HepG2 (cell line): ENCODE measurements around the gene ENGASE. TPM values are rescaled to one million over a fixed set of nuclear protein-coding genes. Genes with fewer than 3 reads are reported as not detected.

ENCODE experiments used
- ATAC-seq: fragments of 200-7000 bp; cut with Tn5 transposase; 3 replicates; pipeline ENCODE4 v1.9.1; 2020; ENCODE audit warnings: mild to moderate bottlenecking, moderate library complexity
- BruUV-seq: library from RNA; stranded (reverse); fragments of 400-500 nt; replicated peaks from 2 replicates; lab custom pipeline; 2021; lab: Mats Ljungman, UMichigan
- CTCF ChIA-PET: fragments of 300-600 bp; formaldehyde crosslinking; extraction: SDS; loops from one replicate; lab custom pipeline; 2021; ENCODE audit warnings: low total read pairs, inconsistent platforms, low intra/inter-chr PET ratio; lab: Yijun Ruan, JAX
- POLR2A ChIA-PET: fragments of 350-600 bp; sonication (Branson Sonifier 250); formaldehyde crosslinking; loops from one replicate; lab custom pipeline; 2020; ENCODE audit warnings: antibody characterized with exemption, inconsistent platforms; lab: Yijun Ruan, JAX
- DNase-seq: peaks from one replicate; pipeline ENCODE4 v3.0.0-alpha.2; 2015; ENCODE audit warnings: low spot score
- FAIRE-seq: peaks from 3 replicates; lab custom pipeline; 2011; peaks lifted over from hg19 to GRCh38; lab: Jason Lieb, UNC
- H2AFZ ChIP-seq: one replicate; pipeline ENCODE4 v1.6.1; 2011; ENCODE audit warnings: low read length, inconsistent platforms
- H3K27ac ChIP-seq: fragments of 300-600 bp; 3 replicates; pipeline ENCODE4 v1.8.0; 2011; ENCODE audit warnings: mixed run types, mild to moderate bottlenecking, mixed read lengths, low read length, inconsistent platforms; ENCODE audit not compliant: insufficient read depth; ENCODE audit errors: extremely low read length
- H3K27me3 ChIP-seq, 2 experiments: fragments of 200-600 bp in 1 of 2; 2 replicates in 1 of 2; 3 replicates in 1 of 2; pipeline versions ENCODE4 v1.6.0 to v1.8.0; 2011; ENCODE audit warnings: low read length in 2 of 2, mild to moderate bottlenecking in 2 of 2, moderate library complexity in 2 of 2, inconsistent platforms in 1 of 2; ENCODE audit not compliant: insufficient read depth in 2 of 2, control insufficient read depth in 1 of 2
- H3K36me3 ChIP-seq, 2 experiments: fragments of 200-600 bp in 1 of 2; replicated peaks in 1 of 2; 2 replicates in 1 of 2; 3 replicates in 1 of 2; pipeline versions ENCODE4 v1.5.1 to v1.8.0; 2011; ENCODE audit warnings: low read length in 2 of 2, inconsistent platforms in 1 of 2; ENCODE audit not compliant: insufficient read depth in 2 of 2, control insufficient read depth in 1 of 2
- H3K4me1 ChIP-seq: 2 replicates; pipeline ENCODE4 v1.5.1; 2012; ENCODE audit warnings: low read length, inconsistent platforms; ENCODE audit not compliant: insufficient read depth
- H3K4me2 ChIP-seq: 2 replicates; pipeline ENCODE4 v1.6.0; 2011; ENCODE audit warnings: low read depth, low read length, inconsistent platforms
- H3K4me3 ChIP-seq, 3 experiments: fragments of 200-600 bp in 1 of 3; sonication (generic), shearing (Covaris generic) in 1 of 3; replicated peaks in 1 of 3; 2 replicates each; pipeline ENCODE4 v1.5.1; 2011 to 2016; ENCODE audit warnings: low read length in 3 of 3, inconsistent platforms in 2 of 3, low read depth in 2 of 3, mild to moderate bottlenecking in 2 of 3, control low read depth in 1 of 3, mixed read lengths in 1 of 3; ENCODE audit not compliant: insufficient read depth in 1 of 3
- H3K79me2 ChIP-seq: one replicate; pipeline ENCODE4 v1.6.1; 2011; ENCODE audit warnings: low read length, inconsistent platforms; ENCODE audit not compliant: insufficient read depth
- H3K9ac ChIP-seq: 2 replicates; pipeline ENCODE4 v1.6.0; 2011; ENCODE audit warnings: mild to moderate bottlenecking, low read depth, low read length, inconsistent platforms; ENCODE audit not compliant: insufficient read depth
- H3K9me3 ChIP-seq: 2 replicates; pipeline ENCODE4 v1.5.1; 2012; ENCODE audit warnings: mild to moderate bottlenecking, low read length
- H4K20me1 ChIP-seq: 2 replicates; pipeline ENCODE4 v1.6.0; 2011; ENCODE audit warnings: inconsistent platforms, mild to moderate bottlenecking, low read length, moderate library complexity; ENCODE audit not compliant: insufficient read depth
- CENPX ChIP-seq: sonication (generic); formaldehyde crosslinking; IDR thresholded peaks from 2 replicates; pipeline ENCODE4 v1.9.0; 2021; ENCODE audit warnings: mild to moderate bottlenecking, missing genetic modification reagents, moderate library complexity
- EHMT2 ChIP-seq: fragments of 200-600 bp; sonication (generic); IDR thresholded peaks from 2 replicates; pipeline ENCODE4 v1.7.0; 2017; ENCODE audit warnings: antibody characterized with exemption, low read depth, low read length, borderline replicate concordance
- GATAD2A ChIP-seq: IDR thresholded peaks from 2 replicates; pipeline ENCODE4 v1.6.1; 2016
- HOXA5 ChIP-seq: sonication (generic); formaldehyde crosslinking; IDR thresholded peaks from 2 replicates; pipeline ENCODE4 v1.4.0; 2020; ENCODE audit warnings: missing genetic modification reagents
- NFIB ChIP-seq: sonication (generic); formaldehyde crosslinking; IDR thresholded peaks from 2 replicates; pipeline ENCODE4 v1.9.0; 2021; ENCODE audit warnings: missing genetic modification reagents, mild to moderate bottlenecking, borderline replicate concordance
- ZFP90 ChIP-seq: sonication (generic); formaldehyde crosslinking; IDR thresholded peaks from 2 replicates; pipeline ENCODE4 v1.8.0; 2022; ENCODE audit warnings: missing genetic modification reagents, mild to moderate bottlenecking, inconsistent platforms, borderline replicate concordance
- ZNF253 ChIP-seq: sonication (generic); formaldehyde crosslinking; IDR thresholded peaks from 2 replicates; pipeline ENCODE4 v1.8.0; 2022; ENCODE audit warnings: mild to moderate bottlenecking, missing genetic modification reagents, borderline replicate concordance
- ZNF441 ChIP-seq: sonication (generic); formaldehyde crosslinking; IDR thresholded peaks from 2 replicates; pipeline ENCODE4 v1.7.0; 2021; ENCODE audit warnings: missing genetic modification reagents, borderline replicate concordance
- ZNF556 ChIP-seq: sonication (generic); formaldehyde crosslinking; IDR thresholded peaks from 2 replicates; pipeline ENCODE4 v1.4.0; 2020; ENCODE audit warnings: mild to moderate bottlenecking, missing genetic modification reagents, borderline replicate concordance
- ZNF577 ChIP-seq: sonication (generic); formaldehyde crosslinking; IDR thresholded peaks from 2 replicates; pipeline ENCODE4 v1.4.0; 2020; ENCODE audit warnings: mild to moderate bottlenecking, low read depth, missing genetic modification reagents, borderline replicate concordance
- ZNF691 ChIP-seq: sonication (generic); formaldehyde crosslinking; IDR thresholded peaks from 2 replicates; pipeline ENCODE4 v1.4.0; 2020; ENCODE audit warnings: missing genetic modification reagents, low read depth, mild to moderate bottlenecking, borderline replicate concordance
- ZNF891 ChIP-seq: sonication (generic); formaldehyde crosslinking; IDR thresholded peaks from 2 replicates; pipeline ENCODE4 v1.5.0; 2020; ENCODE audit warnings: mild to moderate bottlenecking, missing genetic modification reagents
- WGBS: methylation state at CpG from one replicate; pipeline ENCODE4 v1.1.6; 2017; ENCODE audit warnings: low lambda C conversion rate; 5-methylcytosine and 5-hydroxymethylcytosine counted together
- in situ Hi-C: cut with HindIII; loops from 2 replicates; pipeline ENCODE4 v1.10.0; 2017; ENCODE audit warnings: low pct_unique_long_range_greater_than_20kb; ENCODE audit not compliant: extremely low pct_ligation_motif_present
- intact Hi-C: fragments of 100-400 bp; cut with micrococcal nuclease; formaldehyde crosslinking; loops from one replicate; pipeline ENCODE4 v1.10.0; 2022; ENCODE audit not compliant: unreplicated experiment
- polyA plus RNA-seq, 8 experiments: library from polyadenylated mRNA; depleted of rRNA in 3 of 8; stranded (reverse) in 7 of 8; unstranded in 1 of 8; fragments of >200 nt; fragmentation: Illumina TruSeq in 4 of 8; extraction: Trizol in 4 of 8; gene quantifications; 2 replicates each; pipeline versions ENCODE4 v1.2.1 to v1.2.3, GENCODE V29; 2011 to 2016; ENCODE audit warnings: low read depth in 4 of 8, missing spikeins in 1 of 8, mixed read lengths in 1 of 8; ENCODE audit not compliant: insufficient read depth in 1 of 8
- total RNA-seq, 5 experiments: library from RNA; depleted of rRNA; stranded (reverse); fragments of >200 nt; fragmentation: Illumina TruSeq; extraction: Trizol; gene quantifications; 2 replicates each; pipeline ENCODE4 v1.2.3, GENCODE V29; 2016; ENCODE audit warnings: low read depth in 1 of 5

Gene ENGASE
- total and polyA plus RNA-seq, 2 of the 13 experiments (the other 11 are each of a cell fraction or from before 2014, with no cell fraction given), result 10.6 to 18.1 TPM

- Histone ChIP-seq H4K20me1 (no peaks in the 10 kb centered on the region), H3K27ac (no peak overlapping the region), H3K36me3 (peaks cover 20 to 49% of the 10 kb centered on the region in 2 experiments; a peak in 4 of 5 replicates), H3K4me2 (no peak overlapping the region), H3K9ac (no peak overlapping the region), H3K9me3 (no peaks in the 10 kb centered on the region), H3K4me1 (peaks cover 9% of the 10 kb centered on the region), H3K79me2 (peaks cover 2% of the 10 kb centered on the region), H3K4me3 (no peak overlapping the region), H3K27me3 (no peaks in the 10 kb centered on the region), H2AFZ (no peak overlapping the region)
- BruUV-seq, result no TSS peak
- POLR2A ChIA-PET, result no interaction called here
- CTCF ChIA-PET, result no interaction called here
- no peak for TF ChIP-seq ZNF577
- no peak for TF ChIP-seq ZNF556 (CRISPR knock-in tag)
- no peak for TF ChIP-seq HOXA5 (CRISPR knock-in tag)
- TF ChIP-seq GATAD2A (CRISPR knock-in tag), result no peak
- no peak for ATAC-seq
- WGBS, result 98% methylated on average over 16 of the region's 17 CpGs
- no peak for DNase-seq
- in situ Hi-C loops (loop anchor here (5.0 kb wide), 1 partner anchor 34 kb away; no protein-coding TSS in a partner anchor), intact Hi-C loops (no loop called here)
- no peak for FAIRE-seq
These were observed 6.2 kb downstream of the ENGASE start for GRCh38 chr17:79080761-79081290.

- no peaks in the 10 kb centered on the region for H3K9me3 ChIP-seq
- H3K79me2 ChIP-seq, result no peaks in the 10 kb centered on the region
- 0 out of 2 replicates have a peak, but pooled peaks cover under 1% of the 10 kb centered on the region for H3K4me1 ChIP-seq
- H3K36me3 ChIP-seq, result peaks cover 20 to 49% of the 10 kb centered on the region in 2 experiments; a peak in 4 of 5 replicates
- no peak overlapping the region for H3K4me2 ChIP-seq
- POLR2A ChIA-PET, result no interaction called here
- no TSS peak for BruUV-seq
- FAIRE-seq (no peak), ATAC-seq (no peak), DNase-seq (no peak)
- H3K27ac ChIP-seq, result no peak overlapping the region
- intact Hi-C loops, result loop anchor here (1.0 kb wide), 2 partner anchors 16 to 35 kb away; no protein-coding TSS in a partner anchor
- in situ Hi-C loops, result loop anchor here (5.0 kb wide), 1 partner anchor 34 kb away; no protein-coding TSS in a partner anchor
- H4K20me1 ChIP-seq, result no peaks in the 10 kb centered on the region
- WGBS, result 92% methylated on average over 18 of the region's 20 CpGs
- H2AFZ ChIP-seq, result no peak overlapping the region
- no peak overlapping the region for H3K4me3 ChIP-seq
- no peaks in the 10 kb centered on the region for H3K27me3 ChIP-seq
- H3K9ac ChIP-seq, result no peak overlapping the region
- CTCF ChIA-PET, result interaction anchor here (1.8 to 2.8 kb wide), 3 partner anchors 16 to 62 kb away, joined by 6 to 23 read pairs (median 22); no protein-coding TSS in a partner anchor
- TF ChIP-seq EHMT2, result no peak
- no peak for TF ChIP-seq ZNF691
- TF ChIP-seq ZFP90, result no peak
- TF ChIP-seq ZNF891 (CRISPR knock-in tag), result no peak
- no peak for TF ChIP-seq ZNF253 (CRISPR knock-in tag)
- TF ChIP-seq NFIB (CRISPR knock-in tag), result 0 out of 2 replicates have a peak, but pooled peaks have one; percentile 20
- TF ChIP-seq ZNF441 (CRISPR knock-in tag), result no peak
- TF ChIP-seq CENPX (CRISPR knock-in tag), result no peak
These were observed 7.1 kb downstream of the ENGASE start for GRCh38 chr17:79081571-79082276.
